Skeletal muscle satellite cell (primary cell): ENCODE data around the gene SLC12A8.

Experiments
- H3K27me3 ChIP-seq: 2 replicates; pipeline ENCODE4 v1.7.0; 2013; ENCODE audit warnings: low read length; ENCODE audit not compliant: control insufficient read depth, insufficient read depth
- H3K36me3 ChIP-seq: 2 replicates; pipeline ENCODE4 v1.7.0; 2013; ENCODE audit warnings: mild to moderate bottlenecking, control low read depth, low read length; ENCODE audit not compliant: insufficient read depth
- H3K4me1 ChIP-seq: 2 replicates; pipeline ENCODE4 v1.7.0; 2013; ENCODE audit warnings: low read length; ENCODE audit not compliant: control insufficient read depth, insufficient read depth
- H3K4me2 ChIP-seq: 2 replicates; pipeline ENCODE4 v1.7.0; 2013; ENCODE audit warnings: mild to moderate bottlenecking, low read length
- H3K4me3 ChIP-seq: 2 replicates; pipeline ENCODE4 v1.7.0; 2013; ENCODE audit warnings: low read length
- H3K9ac ChIP-seq: 2 replicates; pipeline ENCODE4 v1.7.0; 2013; ENCODE audit warnings: mild to moderate bottlenecking, low read depth, low read length, moderate library complexity
- H3K9me3 ChIP-seq: replicated peaks from 2 replicates; pipeline ENCODE4 v1.7.0; 2013; ENCODE audit warnings: mild to moderate bottlenecking, control low read depth, low read length

Gene SLC12A8

DNA sequence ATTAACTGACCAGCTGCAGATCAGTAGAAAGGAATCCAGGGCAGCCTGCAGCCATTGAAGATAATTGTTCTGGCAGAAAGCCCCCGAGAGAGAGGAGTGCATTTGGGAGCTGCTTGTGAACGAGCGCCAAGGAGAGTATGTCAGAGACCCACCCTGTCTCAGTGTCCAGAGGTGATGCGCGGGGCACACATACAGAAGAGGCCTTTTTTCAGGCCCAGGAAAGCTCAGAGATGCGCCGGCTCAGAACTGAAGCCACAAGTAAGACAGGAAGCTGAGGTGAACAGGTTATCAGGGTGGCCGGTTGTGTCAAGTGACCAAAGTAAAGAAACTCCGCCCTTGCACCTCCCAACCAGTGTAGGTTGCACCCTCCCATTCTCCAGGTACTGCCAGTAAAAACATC is 96.9 kb downstream of the SLC12A8 start:
- Histone ChIP-seq H3K4me1 (peaks cover 32% of the 10 kb centered on the region), H3K4me2 (no peak overlapping the region), H3K36me3 (no peaks in the 10 kb centered on the region), H3K9me3 (no peaks in the 10 kb centered on the region), H3K27me3 (no peaks in the 10 kb centered on the region), H3K4me3 (no peak overlapping the region), H3K9ac (no peak overlapping the region)

- H3K4me2 ChIP-seq: no peak overlapping the region
- no peaks in the 10 kb centered on the region for H3K36me3 ChIP-seq
- H3K4me3 ChIP-seq: no peak overlapping the region
- H3K4me1 ChIP-seq: peaks cover 46% of the 10 kb centered on the region
- H3K27me3 ChIP-seq: no peaks in the 10 kb centered on the region
- H3K9me3 ChIP-seq: no peaks in the 10 kb centered on the region
- H3K9ac ChIP-seq: no peak overlapping the region
Measured at GRCh38 chr3:125112981-125113380, 99.6 kb downstream of the SLC12A8 start.

DNA sequence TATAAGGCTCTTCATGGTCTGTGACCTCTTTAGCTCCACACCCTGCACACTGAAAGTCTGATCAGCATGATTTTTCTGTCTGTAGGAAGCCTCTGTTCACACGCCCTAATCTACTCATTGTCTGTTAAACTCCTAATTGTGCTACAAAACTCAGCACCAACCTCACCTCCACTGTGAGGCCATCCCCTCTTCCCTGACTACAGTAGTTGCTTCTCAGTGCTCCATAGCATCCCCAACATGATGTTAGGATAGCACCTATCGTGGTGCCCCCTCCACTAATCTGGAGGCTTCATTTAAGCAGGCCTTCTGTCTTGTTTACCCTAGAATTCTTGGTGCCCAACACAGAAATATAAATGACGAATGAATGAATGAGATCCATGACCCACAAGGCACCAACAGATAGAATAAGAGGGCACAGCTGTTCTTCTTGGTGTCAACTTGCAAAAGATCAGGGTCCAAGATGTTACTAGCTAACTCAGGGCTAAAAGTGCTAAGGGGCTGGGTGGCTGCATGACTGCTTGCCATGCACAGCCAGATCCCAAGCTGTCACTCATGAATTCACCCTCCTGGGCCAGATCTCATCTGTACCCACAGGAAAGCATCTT is 101.6 kb downstream of the SLC12A8 start:
- Histone ChIP-seq H3K9me3 (no peaks in the 10 kb centered on the region), H3K4me1 (peaks cover 42% of the 10 kb centered on the region), H3K9ac (peak overlapping the region; percentile 15), H3K27me3 (no peaks in the 10 kb centered on the region), H3K4me3 (peak overlapping the region; percentile 10), H3K4me2 (peak overlapping the region; percentile 65), H3K36me3 (no peaks in the 10 kb centered on the region)

DNA sequence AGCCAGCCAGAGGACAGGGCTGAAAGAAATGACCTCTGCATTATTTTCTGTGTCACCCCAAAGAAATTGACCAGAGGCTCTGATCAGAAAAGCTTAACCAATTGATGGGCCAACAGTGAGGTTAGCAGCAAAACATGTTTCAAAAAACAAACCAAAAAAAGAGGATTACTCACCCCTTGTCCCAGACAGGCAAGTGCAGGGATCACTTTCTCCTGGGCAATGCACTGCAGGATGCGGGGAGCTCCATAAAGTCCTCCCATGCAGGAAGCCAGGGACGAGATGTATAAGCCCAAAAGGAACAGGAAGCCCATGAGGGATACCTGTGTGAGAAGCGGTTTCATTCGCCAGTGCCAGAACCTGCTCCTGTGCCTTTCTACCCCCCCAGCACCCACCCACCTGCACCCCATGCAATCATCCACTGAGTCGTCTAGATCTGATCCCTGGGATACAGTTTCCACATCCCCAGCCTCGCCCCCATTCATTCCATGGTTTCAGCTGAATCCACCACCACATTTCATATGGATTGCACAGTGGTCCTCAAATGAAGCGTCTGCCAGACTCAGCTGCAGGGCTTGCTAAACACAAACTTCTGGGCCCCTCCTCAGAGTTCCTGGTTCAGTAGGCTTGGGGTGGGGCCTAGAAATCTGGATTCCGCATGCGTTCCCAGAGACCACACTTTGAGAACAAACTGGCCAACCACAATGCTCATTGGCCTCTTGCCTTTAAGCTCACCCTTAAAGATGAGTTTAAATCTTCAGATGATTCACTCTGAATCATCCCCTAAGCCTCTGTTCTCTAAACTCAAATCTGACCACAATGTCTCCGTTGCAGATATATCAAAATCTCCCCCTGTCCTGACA is 102.3 kb downstream of the SLC12A8 start:
- Histone ChIP-seq H3K4me2 (peak overlapping the region; percentile 65), H3K27me3 (no peaks in the 10 kb centered on the region), H3K36me3 (no peaks in the 10 kb centered on the region), H3K4me1 (peaks cover 42% of the 10 kb centered on the region), H3K9me3 (no peaks in the 10 kb centered on the region), H3K9ac (no peak overlapping the region), H3K4me3 (peak overlapping the region; percentile 9)

GRCh38 chr3:125109536-125109925 is 103.0 kb downstream of the SLC12A8 start:
- no peaks in the 10 kb centered on the region for H3K27me3 ChIP-seq
- H3K4me1 ChIP-seq: peaks cover 42% of the 10 kb centered on the region

DNA sequence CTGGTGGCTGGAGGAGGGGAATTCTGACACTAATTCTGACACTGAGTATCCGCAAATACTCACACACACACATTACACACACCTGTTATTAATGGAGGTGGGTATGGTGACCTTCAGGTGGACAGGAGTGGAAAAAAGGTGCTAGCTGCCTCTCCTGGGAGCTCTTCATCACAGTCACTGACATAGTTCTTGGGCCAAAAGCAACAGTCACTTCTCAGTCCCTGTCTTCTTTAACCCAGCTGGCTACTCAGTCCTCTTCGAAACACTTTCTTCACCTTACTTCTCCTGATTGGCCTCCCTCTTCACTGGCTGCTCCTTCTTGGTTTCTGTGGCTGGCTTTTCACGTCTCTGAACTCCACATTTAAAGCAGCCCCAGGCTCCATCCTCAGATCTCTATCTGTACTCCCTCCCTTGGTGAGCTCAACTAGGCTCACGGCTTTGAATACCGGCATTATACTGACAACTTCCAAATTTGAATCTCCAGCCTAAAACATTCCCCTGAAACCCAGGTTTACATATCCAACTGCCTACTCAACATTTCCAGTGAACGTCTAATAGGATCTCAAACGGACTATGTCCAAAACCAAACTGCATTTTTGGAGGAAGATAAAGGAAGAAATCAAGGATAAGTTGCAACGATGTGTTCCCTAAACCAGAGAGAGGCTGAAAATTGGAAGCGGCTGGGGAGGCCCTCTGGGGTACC is 103.6 kb downstream of the SLC12A8 start:
- Histone ChIP-seq H3K36me3 (no peaks in the 10 kb centered on the region), H3K4me1 (peaks cover 42% of the 10 kb centered on the region), H3K4me2 (peak overlapping the region; percentile 37), H3K27me3 (no peaks in the 10 kb centered on the region), H3K9ac (no peak overlapping the region), H3K9me3 (no peaks in the 10 kb centered on the region), H3K4me3 (no peak overlapping the region)

More at GRCh38 chr3:125109536-125109925, 103.0 kb downstream of the SLC12A8 start:
- Histone ChIP-seq H3K4me2 (peak overlapping the region; percentile 59), H3K9me3 (no peaks in the 10 kb centered on the region), H3K4me3 (no peak overlapping the region), H3K9ac (no peak overlapping the region), H3K36me3 (no peaks in the 10 kb centered on the region)

DNA sequence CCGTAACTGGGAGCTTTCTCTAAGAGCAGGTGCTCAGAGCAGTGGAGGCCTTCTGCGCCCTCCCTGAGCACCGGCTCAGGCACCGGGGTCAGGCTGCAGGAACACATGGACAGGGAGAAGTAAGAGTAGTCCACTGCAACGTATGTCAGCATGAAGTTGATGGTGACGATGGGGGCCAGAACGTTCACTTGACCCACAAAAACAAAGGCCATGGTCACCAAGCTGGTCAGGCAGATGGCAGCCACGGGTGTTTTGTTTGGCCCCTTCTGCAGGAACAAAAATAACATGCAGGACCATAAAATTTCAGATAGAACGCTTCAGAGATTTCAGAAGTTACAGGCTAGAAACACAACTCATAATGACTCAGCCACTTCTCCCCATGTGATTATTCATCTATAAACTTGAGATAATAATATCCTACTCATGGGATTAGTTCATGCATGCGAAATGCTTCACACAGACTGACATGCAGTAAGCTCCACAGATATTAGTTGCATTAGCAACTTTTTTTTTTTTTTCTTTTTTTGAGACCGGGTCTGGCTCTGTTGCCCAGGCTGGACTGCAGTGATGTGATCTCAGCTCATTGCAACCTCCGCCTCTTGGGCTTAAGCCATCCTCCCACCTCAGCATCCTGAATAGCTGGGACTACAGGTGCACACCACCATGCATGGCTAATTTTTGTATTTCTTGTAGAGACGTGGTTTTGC is 104.5 kb downstream of the SLC12A8 start:
- H3K27me3 ChIP-seq: no peaks in the 10 kb centered on the region
- no peaks in the 10 kb centered on the region for H3K9me3 ChIP-seq
- no peaks in the 10 kb centered on the region for H3K36me3 ChIP-seq
- H3K4me3 ChIP-seq: no peak overlapping the region
- peak overlapping the region; percentile 19 for H3K9ac ChIP-seq
- peak overlapping the region; percentile 51 for H3K4me2 ChIP-seq
- H3K4me1 ChIP-seq: peaks cover 42% of the 10 kb centered on the region

DNA sequence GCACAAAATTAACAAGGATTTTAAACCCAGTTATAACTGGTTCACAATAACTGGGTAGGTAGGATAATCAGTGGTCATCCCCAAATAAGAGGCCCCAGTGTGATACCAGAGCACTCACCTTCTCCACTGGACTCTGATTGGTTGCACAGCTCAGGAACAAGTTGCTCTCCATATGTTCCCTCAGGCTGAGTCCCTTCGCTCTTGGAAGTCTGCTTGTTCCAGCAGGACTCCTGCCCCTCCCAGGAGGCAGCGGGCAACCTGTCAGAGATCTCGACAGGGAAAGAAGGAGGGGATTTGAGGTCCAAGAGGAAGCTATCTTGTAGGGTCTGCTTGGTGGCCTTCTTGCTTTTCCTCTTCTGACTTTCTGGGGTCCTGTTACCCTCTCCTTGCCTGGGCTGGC is 105.2 kb downstream of the SLC12A8 start:
- no peak overlapping the region for H3K4me3 ChIP-seq
- no peaks in the 10 kb centered on the region for H3K9me3 ChIP-seq
- H3K27me3 ChIP-seq: no peaks in the 10 kb centered on the region
- peak overlapping the region; percentile 51 for H3K4me2 ChIP-seq
- no peak overlapping the region for H3K9ac ChIP-seq
- no peaks in the 10 kb centered on the region for H3K36me3 ChIP-seq
- peaks cover 42% of the 10 kb centered on the region for H3K4me1 ChIP-seq

DNA sequence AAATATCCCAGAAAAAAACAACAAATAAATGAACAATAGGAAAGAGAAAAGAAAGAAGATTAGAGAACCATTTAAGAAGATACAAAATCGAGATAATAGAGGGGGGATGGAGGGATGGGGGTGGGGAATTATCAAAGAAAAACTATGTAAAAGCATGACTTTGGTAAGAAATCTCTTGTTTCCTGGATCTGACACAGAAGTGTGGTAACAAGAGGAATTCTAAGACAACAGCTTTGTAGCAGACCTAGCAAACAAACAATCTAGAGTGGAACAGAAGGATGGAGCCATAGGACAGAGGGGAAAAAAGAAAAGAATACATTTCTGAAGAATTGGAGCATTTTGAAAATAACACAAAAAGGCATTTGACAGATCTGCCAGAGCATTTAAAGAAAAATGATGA is 107.4 kb downstream of the SLC12A8 start:
- no peak overlapping the region for H3K4me2 ChIP-seq
- H3K4me3 ChIP-seq: no peak overlapping the region
- H3K36me3 ChIP-seq: no peaks in the 10 kb centered on the region
- peaks cover 28% of the 10 kb centered on the region for H3K4me1 ChIP-seq
- H3K9ac ChIP-seq: no peak overlapping the region
- H3K9me3 ChIP-seq: no peaks in the 10 kb centered on the region
- no peaks in the 10 kb centered on the region for H3K27me3 ChIP-seq

- Histone ChIP-seq H3K36me3 (no peaks in the 10 kb centered on the region), H3K27me3 (no peaks in the 10 kb centered on the region), H3K9ac (no peak overlapping the region), H3K9me3 (no peaks in the 10 kb centered on the region), H3K4me3 (no peak overlapping the region), H3K4me1 (peaks cover 23% of the 10 kb centered on the region), H3K4me2 (no peak overlapping the region)
Measured at GRCh38 chr3:125104639-125105038, 107.9 kb downstream of the SLC12A8 start.

- H3K4me3 ChIP-seq: no peak overlapping the region
- no peaks in the 10 kb centered on the region for H3K36me3 ChIP-seq
- H3K9me3 ChIP-seq: no peaks in the 10 kb centered on the region
- H3K27me3 ChIP-seq: no peaks in the 10 kb centered on the region
- no peak overlapping the region for H3K4me2 ChIP-seq
- no peak overlapping the region for H3K9ac ChIP-seq
- H3K4me1 ChIP-seq: peaks cover 11% of the 10 kb centered on the region
Measured at GRCh38 chr3:125103406-125103805, 109.1 kb downstream of the SLC12A8 start.
